Stimulated activated naive CD8-positive, alpha-beta T cell treated with anti-CD3 and anti-CD28 coated beads, Interleukin-15, Interleukin-2, amounts not matched to agents 100 U/mL and 50 U/mL, for 24 hours (primary cell): Measurements from ENCODE around the gene DCAF4.
A peak's percentile ranks its signal among the peaks of the same experiment; 100 is the strongest.

Source experiments
- ATAC-seq: fragments of 150-1000 bp; cut with Tn5 transposase; one replicate; pipeline ENCODE4 v1.10.0; 2021
- DNase-seq: peaks from one replicate; pipeline ENCODE4 v3.0.0; 2021

DCAF4 gene

DNA sequence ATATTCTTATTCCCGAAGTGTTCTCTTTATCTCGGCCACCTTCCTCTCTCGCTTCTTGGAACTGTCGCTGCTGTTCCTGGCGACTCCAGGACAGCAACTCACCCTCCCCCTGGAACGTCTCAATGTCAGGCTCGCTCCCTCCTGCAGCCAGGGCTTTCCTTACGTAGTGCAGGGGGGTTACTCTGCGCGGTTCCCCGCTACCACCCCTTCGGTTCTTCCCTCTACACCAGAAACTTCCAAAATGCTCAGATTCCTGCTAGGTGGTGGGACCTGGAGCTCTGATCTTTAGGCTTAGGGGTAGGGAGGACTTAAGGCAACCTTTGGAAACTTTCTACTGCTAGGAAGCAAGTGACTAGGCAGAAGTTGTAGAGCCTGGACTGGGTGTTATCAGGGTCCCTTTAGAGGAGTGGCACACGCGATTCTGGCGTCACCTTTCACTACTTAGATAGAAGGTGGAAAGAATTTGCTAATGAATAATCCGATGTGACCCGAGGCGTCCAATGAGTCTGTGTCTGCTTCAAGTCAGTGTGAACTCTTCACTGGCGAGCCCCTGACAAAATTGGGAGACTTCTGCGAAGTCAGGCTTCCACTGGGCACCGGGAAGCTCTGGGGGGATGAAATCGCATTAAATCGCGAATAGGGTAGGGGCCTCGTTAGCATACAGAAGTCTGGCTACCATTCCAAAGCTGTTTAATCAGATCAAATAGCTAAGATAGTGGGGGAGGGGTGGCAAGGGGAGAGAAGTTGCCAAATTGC, 31.5 kb upstream of the DCAF4 start:
- no peak for ATAC-seq
- DNase-seq = peak; percentile 8

DNA sequence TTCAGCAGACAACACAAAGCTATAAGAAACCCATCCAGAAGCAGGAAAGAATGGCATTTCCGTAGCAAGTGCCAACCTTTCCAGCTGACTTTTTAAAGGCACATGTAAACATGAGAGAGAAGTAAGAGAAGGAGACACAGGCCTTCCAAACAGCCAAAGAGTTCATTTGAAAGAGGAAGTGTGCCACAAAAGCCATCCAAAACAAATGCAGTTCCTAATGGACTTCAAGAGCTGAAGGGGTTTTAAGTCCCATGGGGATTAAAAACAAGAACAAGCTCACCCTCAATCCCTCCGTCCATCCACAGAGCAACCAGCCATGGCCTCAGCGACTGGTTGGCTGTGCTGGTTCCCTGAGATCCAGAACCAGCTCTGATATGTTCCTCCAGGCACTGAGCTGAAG, 27.8 kb upstream of the DCAF4 start:
- ATAC-seq = no peak
- no peak for DNase-seq

DNA sequence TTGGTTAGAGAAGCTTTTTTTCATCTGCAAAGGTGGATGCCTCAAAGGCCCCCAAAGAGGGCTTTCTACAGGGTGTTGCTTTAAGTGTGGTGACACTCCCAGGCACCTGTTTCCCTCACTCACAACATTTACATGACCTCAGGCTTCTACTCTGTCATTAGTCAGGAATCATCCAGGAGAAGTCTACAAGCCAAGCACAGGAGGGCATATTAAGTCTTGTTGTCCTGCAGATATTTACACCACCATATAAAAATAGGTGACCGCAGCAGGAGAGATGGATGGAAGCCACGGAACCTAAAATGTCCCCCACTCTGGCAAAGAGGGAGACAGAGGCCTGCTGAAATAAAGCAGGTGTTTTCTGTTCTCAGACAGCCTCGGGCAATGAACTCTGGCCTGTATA, 24.9 kb upstream of the DCAF4 start:
- ATAC-seq = no peak

DNA sequence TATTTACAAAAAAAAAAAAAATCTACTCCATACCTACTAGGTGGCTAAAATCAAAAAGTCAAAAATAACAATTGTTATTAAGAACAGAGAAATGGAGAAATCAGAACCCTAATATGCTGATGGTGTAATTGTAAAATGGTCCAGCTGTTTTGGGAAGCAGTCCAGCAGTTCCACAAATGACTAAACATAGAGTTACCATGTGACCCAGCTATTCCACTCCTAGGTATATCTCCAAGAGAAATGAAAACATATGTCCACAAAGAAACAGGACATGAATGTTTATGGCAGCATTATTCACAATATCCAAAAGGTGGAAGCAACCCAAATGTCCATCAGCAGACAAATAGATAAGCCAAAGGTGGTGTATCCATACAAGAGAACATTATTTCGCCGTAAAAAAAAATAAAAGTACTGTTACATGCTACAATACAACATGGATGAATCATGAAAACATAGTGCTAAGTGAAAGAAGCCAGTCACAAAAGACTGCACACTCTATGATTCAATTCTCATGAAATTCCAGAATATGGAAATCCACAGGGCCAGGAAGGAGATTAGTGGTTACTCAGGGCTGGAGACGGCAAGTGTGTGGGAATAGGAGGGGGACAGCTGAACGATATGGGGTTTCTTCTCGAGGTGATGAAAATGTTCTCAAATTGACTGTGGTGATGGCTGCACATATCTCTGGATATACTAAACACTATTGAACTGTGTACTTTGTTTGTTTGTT, 23.3 kb upstream of the DCAF4 start:
- ATAC-seq (no peak), DNase-seq (no peak)

More for the DNA sequence above, 24.9 kb upstream of the DCAF4 start:
- no peak for DNase-seq

DNA sequence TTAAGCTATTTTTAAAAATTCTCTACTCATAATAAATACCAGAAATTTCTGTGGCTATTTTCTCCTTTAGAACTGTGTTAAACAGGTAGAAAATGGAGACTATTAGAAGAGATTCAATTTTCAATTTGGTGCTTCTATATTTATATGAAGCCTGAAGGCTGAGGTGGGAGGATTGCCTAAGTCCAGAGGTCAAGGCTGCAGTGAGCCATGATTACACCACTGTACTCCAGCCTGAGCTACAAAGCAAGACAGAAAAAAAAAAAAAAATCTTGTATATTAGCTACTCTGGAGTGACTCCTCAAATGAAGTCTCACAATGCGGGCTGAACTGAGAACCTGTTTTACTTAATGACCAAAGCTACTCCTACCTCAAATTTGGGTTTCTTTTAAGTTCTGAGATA, 22.5 kb upstream of the DCAF4 start:
- ATAC-seq = no peak
- no peak for DNase-seq

DNA sequence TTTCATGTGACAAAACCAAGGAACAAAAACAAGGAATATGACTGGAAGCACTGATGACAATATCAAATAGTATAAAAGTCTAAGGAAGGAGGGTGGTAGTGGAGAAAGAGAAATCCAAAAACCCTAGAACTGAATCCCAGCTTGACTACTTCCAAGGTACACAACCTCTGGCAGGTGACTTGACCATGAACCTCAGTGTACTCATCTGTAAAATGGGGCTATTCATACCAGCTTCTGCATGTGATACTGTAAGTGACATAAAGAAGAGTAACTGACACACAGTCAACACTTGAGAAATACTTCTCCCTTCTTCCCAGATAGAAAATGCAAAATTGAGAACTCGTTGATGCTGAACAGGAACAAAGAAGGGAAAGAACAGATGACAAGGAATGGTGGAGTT, 22.0 kb upstream of the DCAF4 start:
- ATAC-seq (no peak), DNase-seq (no peak)

DNA sequence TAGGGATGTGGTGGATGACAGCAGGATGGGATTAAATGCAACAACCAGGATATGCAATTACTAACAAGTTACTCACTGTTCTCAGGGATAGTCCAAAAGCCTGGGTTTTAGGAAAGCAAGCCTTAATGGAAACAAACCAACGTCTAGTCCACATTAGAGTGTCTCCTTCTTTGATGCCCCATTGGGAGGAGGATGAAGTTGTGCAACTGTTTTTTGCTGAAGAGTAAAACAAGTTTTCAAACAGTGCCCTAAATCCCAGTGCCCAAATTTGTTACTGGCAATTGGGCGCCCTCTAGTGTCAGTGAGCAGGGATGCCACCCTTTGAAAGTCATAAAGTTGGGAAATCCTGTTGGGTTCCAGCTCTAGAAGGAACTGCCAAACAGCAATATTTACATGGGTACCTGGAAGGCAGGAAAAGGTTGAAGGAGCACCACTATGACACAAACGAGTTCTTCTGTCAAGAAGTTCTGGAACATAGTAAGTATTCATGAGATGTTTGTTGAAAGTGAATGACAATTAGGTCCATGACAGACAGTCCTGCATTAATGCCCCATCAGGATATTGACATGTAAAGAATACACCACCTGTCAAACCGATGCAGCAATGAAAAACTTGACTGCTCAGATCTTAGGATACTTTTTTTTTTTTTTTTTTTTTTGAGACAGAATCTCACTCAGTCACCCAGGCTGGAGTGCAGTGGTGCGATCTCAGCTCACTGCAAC, 21.3 kb upstream of the DCAF4 start:
- DNase-seq = peak; percentile 55

DNA sequence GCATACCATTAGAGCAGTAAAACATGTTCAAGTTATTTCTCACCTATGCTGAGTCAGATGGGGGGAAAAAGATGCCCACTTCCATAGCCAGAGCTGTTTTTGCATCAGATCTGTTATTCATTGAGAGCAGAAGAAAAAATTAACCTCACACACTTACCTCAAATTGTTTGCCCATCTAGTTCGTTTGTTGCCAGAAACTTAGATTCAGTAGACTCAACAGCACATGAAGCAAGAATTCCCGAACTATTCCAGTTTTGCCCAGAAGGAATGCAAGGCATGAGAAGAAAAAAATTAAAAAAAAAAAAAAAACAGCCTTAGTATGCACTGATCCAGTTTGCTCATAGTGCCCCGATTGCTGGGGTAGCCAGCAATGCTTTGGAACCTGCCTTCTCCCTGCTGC, 19.9 kb upstream of the DCAF4 start:
- ATAC-seq (no peak), DNase-seq (no peak)

More for the DNA sequence above, 21.3 kb upstream of the DCAF4 start:
- no peak for ATAC-seq

DNA sequence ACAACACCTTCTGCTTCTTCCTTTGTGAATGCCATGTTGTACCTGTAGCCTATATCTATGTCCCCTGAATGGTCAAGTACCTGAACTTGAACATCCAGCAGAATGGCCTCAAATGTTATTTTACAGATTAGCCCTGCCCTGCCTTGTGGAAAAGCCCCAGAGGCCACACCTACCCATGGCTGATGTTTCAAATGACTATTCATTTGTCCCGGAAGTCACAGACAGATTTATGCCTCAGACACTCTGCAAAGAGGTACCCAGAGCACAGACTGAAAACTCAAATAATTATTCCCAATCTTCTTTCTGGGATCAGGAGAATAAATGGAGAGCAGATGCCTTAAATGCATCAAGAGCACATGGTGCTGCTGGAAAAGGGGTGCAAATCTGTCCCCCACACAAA, 19.4 kb upstream of the DCAF4 start:
- ATAC-seq (no peak), DNase-seq (no peak)

DNA sequence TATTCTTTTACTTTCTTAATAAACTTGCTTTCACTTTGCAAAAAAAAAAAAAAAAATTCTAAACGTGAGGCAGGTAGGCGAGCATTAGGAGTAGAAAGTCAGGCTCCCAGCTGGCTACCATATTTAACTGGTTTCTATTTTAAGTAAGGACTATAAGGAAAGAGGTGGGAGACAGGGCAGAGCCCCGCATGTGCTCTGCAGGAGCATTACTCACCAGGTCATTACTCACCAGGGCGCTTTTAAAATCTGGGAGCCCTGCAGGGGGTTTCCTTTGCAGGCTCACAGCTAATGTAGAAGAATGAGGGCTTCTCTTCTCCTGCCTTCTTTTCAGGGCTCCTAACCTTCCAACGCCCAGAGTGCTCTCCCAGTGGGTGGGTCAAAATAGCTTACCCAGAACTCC, 18.4 kb upstream of the DCAF4 start:
- DNase-seq (peak; percentile 11), ATAC-seq (peak; percentile 68)

DNA sequence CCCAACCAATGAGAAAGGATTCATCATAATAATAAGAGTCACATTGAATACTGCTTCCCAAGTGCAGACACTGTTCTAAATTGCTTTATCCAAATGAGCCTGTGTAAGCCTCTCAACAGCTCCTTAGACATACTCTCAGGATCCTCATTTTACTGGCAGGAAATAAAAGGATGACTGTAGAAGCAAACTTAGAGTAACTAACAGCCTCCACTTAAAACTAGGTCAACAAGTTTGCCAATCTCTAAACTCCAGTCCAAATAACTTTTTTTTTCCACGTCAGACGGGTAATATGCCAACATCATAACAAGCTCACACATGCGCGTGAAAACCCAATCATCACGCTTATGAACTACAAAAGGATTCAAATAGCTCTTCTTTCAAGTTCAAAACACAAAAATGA, 17.1 kb upstream of the DCAF4 start:
- no peak for ATAC-seq

DNA sequence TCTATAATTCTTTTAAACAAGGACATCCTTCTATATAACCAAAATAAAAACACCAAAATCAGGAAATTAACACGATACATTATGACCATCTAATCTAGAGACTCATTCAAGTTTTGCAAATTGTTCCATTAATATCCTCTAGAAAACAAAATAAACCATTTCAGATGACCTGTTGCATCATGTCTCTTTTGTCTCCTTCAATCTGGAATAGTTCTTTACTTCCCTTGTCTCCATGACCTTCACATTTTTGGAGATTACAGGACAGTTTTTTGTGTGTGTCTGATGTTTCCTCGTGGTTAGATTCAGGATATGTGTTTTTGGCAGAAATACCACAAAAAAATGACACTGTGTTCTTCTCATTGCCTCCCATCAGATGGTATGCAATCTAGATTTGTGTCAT, 12.5 kb upstream of the DCAF4 start:
- no peak for DNase-seq
- no peak for ATAC-seq

More for the DNA sequence above, 17.1 kb upstream of the DCAF4 start:
- no peak for DNase-seq

DNA sequence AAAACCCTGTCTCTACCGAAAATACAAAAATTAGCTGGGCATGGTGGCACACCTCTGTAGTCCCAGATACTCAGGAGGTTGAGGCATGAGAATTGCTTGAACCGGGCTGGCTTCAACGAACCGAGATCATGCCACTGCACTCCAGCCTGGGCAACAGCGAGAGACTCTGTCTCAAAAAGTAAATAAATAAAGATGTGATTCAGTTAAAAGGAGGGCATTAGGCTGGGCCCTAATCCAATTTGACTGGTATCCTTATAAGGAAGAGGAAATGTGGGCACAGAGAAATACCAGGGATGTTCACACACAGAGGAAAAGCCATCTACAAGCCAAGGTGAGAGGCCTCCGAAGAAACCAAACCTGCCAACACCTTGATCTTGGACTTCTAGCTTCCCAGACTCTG, 10.1 kb upstream of the DCAF4 start:
- ATAC-seq (no peak), DNase-seq (no peak)

DNA sequence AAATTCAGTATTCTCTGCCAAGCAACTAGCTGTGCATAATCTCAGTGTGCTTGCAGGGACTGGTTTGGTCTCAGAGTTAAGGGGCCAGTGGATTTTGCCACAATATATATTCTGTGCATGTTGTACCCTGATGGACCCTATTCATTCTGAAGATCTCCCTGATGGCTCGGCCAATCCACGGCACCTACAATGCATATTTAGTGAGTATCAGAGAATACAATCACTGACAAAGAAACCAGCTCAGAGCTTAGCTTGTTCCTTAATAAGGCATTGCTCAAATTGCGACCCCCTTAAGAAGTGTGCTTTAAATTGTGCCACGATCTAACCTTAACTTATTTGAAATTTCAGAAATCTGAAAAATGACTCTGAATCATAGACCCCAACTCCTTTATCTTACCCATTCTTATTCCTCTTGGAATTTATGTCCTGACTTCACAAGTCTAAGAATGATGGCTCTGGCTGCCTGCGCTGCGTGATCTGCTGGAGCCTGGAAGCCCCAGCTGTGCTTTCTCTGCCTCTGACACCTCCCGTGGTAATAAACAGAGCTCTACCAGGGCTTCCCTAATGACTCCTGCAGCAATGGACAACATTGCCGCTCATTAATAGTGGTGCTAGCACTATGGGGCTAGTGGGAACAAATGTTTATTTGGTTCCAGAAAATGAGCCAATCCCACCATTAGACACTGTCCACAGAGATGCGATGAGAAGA, 9.0 kb upstream of the DCAF4 start:
- ATAC-seq (no peak), DNase-seq (no peak)

DNA sequence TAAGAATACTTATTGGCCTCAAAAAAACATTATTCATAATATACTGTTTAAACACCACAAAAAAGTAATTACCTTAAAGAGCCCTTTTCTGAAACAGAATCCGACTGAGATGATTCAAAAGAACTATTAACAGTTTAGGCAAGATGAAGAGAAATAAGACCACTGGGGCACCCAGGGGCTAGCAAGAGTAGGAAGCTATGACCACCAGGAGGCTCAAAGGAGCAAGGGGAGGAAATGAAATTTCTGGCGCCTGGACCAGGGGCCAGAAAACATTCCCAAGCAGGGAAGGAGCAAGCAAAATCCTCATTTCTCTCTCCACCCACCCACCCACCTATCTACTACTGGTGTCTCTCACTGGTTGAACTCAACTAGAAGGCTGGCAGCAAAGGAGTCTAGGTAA, 6.3 kb upstream of the DCAF4 start:
- no peak for DNase-seq
- ATAC-seq = no peak

DNA sequence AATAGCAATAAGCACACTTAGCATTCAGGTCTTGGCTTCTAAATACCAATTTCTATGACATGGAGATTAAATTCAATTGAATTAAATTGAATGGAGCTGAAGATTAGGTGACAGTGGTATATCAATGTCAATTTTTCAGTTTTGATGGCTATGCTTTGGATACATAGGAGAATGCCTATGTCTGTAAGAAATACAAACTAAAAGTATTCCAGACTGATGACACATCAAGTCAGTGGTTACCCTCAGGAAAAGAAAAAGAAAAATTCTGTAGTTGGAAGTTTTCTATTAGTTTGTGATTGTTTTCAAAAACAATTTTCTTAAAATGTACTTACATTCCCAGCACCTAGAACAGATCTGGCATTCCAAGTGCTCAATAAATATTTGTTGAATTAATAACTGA, 4.9 kb upstream of the DCAF4 start:
- ATAC-seq (no peak), DNase-seq (no peak)

DNA sequence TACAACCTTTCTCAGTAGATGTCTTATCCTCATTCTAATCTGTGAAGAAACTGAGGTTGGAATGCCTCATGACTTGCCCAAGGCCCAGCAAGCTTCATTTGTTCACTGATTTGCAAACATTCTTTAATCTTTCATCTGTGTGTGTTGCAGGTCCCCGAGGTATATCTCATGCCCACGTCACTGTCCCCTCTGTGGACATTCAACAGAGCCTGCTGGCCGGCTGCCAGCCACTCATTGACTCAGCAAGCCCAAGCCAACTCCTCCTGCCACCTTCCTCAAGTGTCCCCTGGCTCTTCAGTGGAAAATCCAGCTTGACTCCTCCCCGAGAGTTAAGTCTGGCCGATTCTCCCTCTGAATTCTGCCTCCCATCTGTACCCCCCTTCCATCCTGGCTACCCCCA, 1.9 kb upstream of the DCAF4 start:
- no peak for ATAC-seq
- no peak for DNase-seq

DNA sequence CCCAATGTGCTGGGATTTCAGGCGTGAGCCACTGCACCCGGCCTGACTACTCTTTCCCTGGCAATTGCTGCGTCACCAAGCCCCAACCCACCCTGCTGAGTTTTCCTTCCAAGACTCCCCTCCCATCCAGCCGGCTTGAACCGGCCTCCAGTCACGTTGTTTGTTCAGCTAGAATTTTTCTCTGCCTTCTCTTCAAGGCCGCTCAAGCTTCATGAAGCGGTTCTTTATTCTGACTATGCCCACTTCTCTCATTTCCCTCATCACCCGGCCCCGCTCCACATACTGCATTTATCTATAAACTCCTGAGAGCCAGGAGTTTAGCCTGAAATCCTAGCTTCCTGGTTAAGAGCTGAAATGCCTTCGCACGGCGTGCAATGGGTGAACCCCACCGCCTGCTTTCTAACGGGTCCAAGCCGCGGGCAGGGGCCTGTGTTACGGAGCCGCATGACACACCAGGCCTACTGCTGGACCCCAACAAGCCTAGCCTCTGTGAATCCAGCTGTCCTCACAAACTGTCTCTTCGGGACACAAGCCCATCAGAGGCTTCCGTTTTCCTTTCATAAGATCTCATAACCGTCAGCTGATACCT, 999 bp upstream of the DCAF4 start:
- no peak for DNase-seq
- ATAC-seq = no peak

DNA sequence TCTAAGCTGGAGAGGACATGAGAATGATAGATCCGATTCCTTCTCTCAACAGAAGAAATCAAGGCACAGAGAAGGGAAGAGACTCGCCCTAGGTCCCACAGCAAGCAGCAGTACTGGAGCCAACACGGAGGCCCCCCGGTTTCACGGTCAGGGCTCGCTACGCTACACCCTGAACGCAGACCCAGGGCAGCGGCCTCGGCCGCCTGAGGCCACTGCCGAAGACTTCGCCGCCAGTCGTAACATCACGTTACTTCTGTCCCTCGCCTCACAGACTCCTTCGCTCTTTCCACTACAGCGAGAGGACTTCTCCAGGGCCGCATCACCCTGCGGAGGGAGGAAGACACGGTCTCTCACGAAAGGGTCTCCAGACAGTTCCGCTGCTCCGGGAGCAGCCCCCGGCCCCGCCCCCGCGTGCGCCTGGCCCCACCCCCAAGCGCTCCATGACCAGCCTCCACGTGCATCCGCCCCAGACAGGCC, 411 bp upstream of the DCAF4 start:
- DNase-seq = no peak
- peak; percentile 25 for ATAC-seq

DNA sequence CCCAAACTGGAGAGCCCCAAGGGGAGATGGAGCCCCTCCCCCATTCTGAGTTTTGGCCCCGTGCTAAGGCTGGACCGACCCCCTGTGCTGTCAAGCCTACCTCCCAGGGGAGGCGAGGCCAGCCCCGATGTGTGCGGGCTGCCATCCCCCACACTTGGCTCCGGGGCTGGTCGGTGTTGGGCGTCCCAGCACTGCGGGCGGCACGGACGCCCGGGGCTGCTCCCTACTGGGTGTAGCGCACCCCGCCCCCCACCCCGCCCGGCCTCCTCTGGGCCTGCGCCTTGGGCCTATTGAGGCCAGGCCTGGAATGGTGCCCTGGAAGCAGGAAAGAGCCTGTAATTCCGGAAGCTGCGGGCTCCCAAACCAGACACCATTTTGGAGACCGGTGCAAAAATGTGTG, 2.6 kb downstream of the DCAF4 start:
- DNase-seq = no peak
- ATAC-seq = no peak

DNA sequence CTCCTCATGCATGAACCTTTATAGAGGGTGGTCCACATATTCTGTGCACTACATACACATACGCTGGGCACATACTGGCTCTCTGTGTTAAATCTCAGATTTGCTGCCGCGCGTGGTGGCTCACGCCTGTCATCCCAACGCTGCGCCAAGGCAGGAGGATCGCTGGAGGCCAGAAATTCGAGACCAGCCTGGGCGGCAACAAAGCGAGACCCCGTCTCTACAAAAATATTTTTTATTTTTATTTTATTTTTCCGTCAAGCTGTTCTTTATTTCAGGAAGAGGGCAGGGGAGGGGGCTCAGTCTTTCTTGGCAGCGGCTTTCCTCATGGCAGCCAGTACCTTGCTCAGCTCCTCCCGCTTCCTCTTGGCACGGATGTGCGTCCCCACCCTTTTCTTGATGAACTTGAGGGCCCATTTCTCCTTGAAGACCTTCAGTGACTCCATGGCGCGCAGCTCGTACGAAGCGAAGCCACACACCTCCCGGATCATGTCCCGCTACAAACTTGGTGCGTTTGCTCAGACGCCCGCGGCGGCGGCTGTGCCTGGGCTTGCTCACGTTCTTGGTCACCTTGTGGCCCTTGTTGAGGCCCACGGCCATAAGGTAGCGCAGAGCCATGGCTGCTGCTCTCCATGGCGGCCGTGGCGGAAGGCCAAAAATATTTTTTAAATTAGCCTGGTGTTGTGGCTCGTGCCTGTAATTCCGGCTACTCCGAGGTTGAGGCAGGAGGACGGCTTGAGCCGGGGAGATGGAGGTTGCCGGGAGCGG, 3.2 kb downstream of the DCAF4 start:
- ATAC-seq = no peak
- DNase-seq = no peak
